Panc1 (cell line): Measurements from ENCODE around the gene SERPINB10. TPM values are rescaled to one million over a fixed set of nuclear protein-coding genes. Genes with fewer than 3 reads are reported as not detected.

Source experiments
- ATAC-seq: fragments of 200-7000 bp; cut with Tn5 transposase; 2 replicates; pipeline ENCODE4 v1.9.1; 2020; ENCODE audit warnings: mild to moderate bottlenecking, moderate library complexity
- BruUV-seq: library from RNA; stranded (reverse); fragments of 400-500 nt; replicated peaks from 2 replicates; lab custom pipeline; 2021; lab: Mats Ljungman, UMichigan
- CTCF ChIA-PET: fragments of 300-600 bp; sonication (Branson Sonifier 250); formaldehyde crosslinking; loops from one replicate; lab custom pipeline; 2022; ENCODE audit warnings: antibody characterized with exemption; lab: Charles Lee
- POLR2A ChIA-PET: fragments of 300-600 bp; sonication (Branson Sonifier 250); formaldehyde crosslinking; loops from one replicate; lab custom pipeline; 2022; ENCODE audit warnings: antibody characterized with exemption; lab: Charles Lee
- DNase-seq: peaks from one replicate; pipeline ENCODE4 v3.0.0-alpha.2; 2010; ENCODE audit warnings: low read depth, low spot score
- H3K27ac ChIP-seq: 2 replicates; pipeline ENCODE4 v1.5.1; 2011; ENCODE audit warnings: mild to moderate bottlenecking, low read length, inconsistent platforms
- H3K27me3 ChIP-seq: fragments of 200-500 bp; sonication (Bioruptor generic); 2 replicates; pipeline ENCODE4 v1.6.0; 2014; ENCODE audit warnings: low read length, inconsistent platforms; ENCODE audit not compliant: control insufficient read depth, insufficient read depth
- H3K36me3 ChIP-seq: fragments of 200-500 bp; sonication (Bioruptor generic); 2 replicates; pipeline ENCODE4 v1.5.1; 2014; ENCODE audit warnings: inconsistent platforms, mild to moderate bottlenecking, low read length, moderate library complexity; ENCODE audit not compliant: control insufficient read depth, insufficient read depth
- H3K4me1 ChIP-seq: 2 replicates; pipeline ENCODE4 v1.5.1; 2011; ENCODE audit warnings: inconsistent platforms, mild to moderate bottlenecking, low read length, moderate library complexity; ENCODE audit not compliant: control insufficient read depth, insufficient read depth
- H3K4me3 ChIP-seq, 2 experiments: 2 replicates each; pipeline ENCODE4 v1.5.1; 2011 to 2012; ENCODE audit warnings: low read depth in 2 of 2, low read length in 2 of 2, mild to moderate bottlenecking in 2 of 2, inconsistent platforms in 1 of 2, moderate library complexity in 1 of 2
- H3K9me3 ChIP-seq: fragments of 200-500 bp; sonication (Bioruptor generic); 2 replicates; pipeline ENCODE4 v1.5.1; 2014; ENCODE audit warnings: low read depth, mild to moderate bottlenecking, inconsistent platforms, low read length, moderate library complexity; ENCODE audit not compliant: control insufficient read depth, insufficient read depth
- POLR2AphosphoS5 ChIP-seq: IDR thresholded peaks from 2 replicates; pipeline ENCODE4 v1.6.1; 2012; ENCODE audit warnings: mild to moderate bottlenecking, low read depth, low read length, moderate library complexity
- SIN3A ChIP-seq: IDR thresholded peaks from 2 replicates; pipeline ENCODE4 v1.6.1; 2012; ENCODE audit warnings: low read depth, mild to moderate bottlenecking, low read length, moderate library complexity, borderline replicate concordance; ENCODE audit not compliant: insufficient read depth
- TCF7L2 ChIP-seq: IDR thresholded peaks from 2 replicates; pipeline ENCODE4 v1.6.1; 2011; ENCODE audit warnings: mild to moderate bottlenecking, low read depth, low read length, inconsistent platforms
- in situ Hi-C: cut with HindIII; loops from 2 replicates; pipeline ENCODE4 v1.10.0; 2016; ENCODE audit warnings: low sequenced_read_pairs, low pct_unique_long_range_greater_than_20kb
- intact Hi-C: fragments of 100-400 bp; cut with micrococcal nuclease; formaldehyde crosslinking; loops from one replicate; pipeline ENCODE4 v1.10.0; 2022; ENCODE audit not compliant: unreplicated experiment
- total RNA-seq: library from RNA; stranded (reverse); gene quantifications from one replicate; pipeline ENCODE4 v1.2.1, GENCODE V29; 2021; ENCODE audit not compliant: unreplicated experiment
- TF ChIP-seq, protein P1 (sequence below): fragments of 450-650 bp; IDR thresholded peaks from 2 replicates; pipeline ENCODE4 v1.5.1; 2017; ENCODE audit warnings: mild to moderate bottlenecking
- TF ChIP-seq, protein P2 (sequence below), 2 experiments: IDR thresholded peaks; 2 replicates each; pipeline ENCODE4 v1.6.1; 2011 to 2012; ENCODE audit warnings: low read depth in 2 of 2, control low read depth in 1 of 2, low read length in 1 of 2, mild to moderate bottlenecking in 1 of 2, moderate library complexity in 1 of 2; ENCODE audit not compliant: insufficient read depth in 1 of 2

SERPINB10 gene
- total RNA-seq, 1 experiment from 2014 or later = not detected

DNA sequence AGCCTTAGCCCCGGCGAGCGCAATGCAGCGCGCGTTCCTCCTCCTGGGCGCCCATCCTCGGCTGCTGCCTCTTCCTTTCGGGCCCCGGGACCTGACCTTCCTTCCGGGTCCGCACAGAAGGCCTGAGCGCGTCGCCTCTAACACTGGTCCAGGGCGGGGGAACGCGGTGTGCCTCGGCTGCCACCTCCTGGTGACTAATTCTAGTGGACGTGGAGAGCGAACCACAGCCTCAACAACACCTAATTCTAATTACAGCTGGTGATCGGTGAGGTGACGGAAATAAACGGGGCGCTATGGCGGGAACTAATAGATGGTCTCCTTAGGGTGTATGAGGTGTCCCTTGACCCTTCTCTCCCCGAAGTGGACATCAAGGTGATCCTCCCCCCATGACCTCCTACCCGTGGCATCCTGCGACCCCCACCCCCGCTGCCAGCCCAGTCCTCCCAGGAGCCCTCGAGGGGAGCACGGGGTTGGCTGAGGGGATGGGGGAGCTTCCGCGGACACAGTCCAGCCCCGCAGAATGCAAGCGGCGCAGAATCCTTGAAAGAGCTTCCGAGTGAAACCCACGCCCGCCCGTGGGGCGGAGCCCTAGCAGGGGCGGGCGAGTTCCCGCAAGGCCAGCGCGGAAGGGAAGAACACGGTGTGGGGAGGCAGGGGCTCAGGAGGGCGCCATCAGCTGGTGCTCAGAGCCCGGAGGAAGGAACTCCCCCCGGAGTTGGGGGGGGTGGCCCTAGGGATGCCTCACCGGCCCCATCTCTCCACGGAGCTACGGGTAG lies 28.6 kb downstream of the SERPINB10 start:
- ChIA-PET CTCF (no interaction called here), POLR2A (no interaction called here)
- Histone ChIP-seq H3K27me3 (peaks cover 5% of the 10 kb centered on the region; the same call in 1 of the 2 replicates), H3K9me3 (no peaks in the 10 kb centered on the region), H3K36me3 (no peaks in the 10 kb centered on the region), H3K4me3 (peak overlapping the region; percentile 27 to 45), H3K27ac (no peak overlapping the region), H3K4me1 (no peaks in the 10 kb centered on the region; the same call in 1 of the 2 replicates)
- BruUV-seq = no TSS peak
- intact Hi-C loops = loop anchor here (1.0 kb wide), 1 partner anchor 45 kb away; no protein-coding TSS in a partner anchor
- DNase-seq (peak; percentile 22), ATAC-seq (peak; percentile 99)
- in situ Hi-C loops = no loop called here
- TF ChIP-seq, protein P1, sequence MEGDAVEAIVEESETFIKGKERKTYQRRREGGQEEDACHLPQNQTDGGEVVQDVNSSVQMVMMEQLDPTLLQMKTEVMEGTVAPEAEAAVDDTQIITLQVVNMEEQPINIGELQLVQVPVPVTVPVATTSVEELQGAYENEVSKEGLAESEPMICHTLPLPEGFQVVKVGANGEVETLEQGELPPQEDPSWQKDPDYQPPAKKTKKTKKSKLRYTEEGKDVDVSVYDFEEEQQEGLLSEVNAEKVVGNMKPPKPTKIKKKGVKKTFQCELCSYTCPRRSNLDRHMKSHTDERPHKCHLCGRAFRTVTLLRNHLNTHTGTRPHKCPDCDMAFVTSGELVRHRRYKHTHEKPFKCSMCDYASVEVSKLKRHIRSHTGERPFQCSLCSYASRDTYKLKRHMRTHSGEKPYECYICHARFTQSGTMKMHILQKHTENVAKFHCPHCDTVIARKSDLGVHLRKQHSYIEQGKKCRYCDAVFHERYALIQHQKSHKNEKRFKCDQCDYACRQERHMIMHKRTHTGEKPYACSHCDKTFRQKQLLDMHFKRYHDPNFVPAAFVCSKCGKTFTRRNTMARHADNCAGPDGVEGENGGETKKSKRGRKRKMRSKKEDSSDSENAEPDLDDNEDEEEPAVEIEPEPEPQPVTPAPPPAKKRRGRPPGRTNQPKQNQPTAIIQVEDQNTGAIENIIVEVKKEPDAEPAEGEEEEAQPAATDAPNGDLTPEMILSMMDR = peak; percentile 76
- TF ChIP-seq POLR2AphosphoS5 = no peak

DNA sequence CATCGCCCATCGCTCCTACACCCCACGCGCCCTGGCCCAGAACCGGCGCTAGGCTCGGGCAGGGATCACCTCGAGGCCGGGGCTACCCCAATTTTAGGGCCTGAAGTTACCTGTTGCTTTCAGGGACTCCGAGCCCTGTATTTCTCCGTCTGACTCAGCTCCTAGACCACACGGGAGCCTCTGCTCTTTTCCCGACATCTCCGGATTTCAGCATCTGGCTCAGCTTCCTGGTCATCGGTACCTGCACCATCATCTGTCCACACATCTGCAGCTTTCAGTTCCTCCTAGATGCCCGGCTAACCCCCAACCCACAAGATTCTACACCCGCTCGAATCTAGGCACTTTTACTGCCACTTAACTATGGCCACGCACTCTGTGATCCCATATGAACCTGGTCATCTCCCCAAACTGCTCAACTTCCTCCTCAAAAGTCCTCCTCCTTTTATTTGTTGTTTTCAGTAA lies 29.2 kb downstream of the SERPINB10 start:
- H3K4me1 ChIP-seq = no peaks in the 10 kb centered on the region; the same call in 1 of the 2 replicates
- BruUV-seq = no TSS peak
- POLR2A ChIA-PET = no interaction called here
- no peak overlapping the region for H3K27ac ChIP-seq
- no peak for ATAC-seq
- intact Hi-C loops = loop anchor here (1.0 kb wide), 1 partner anchor 46 kb away; no protein-coding TSS in a partner anchor
- no peaks in the 10 kb centered on the region for H3K9me3 ChIP-seq
- CTCF ChIA-PET = no interaction called here
- peak overlapping the region in 1 of 2 experiments; percentile 45; a peak in 2 of 4 replicates for H3K4me3 ChIP-seq
- TF ChIP-seq, protein P1 = no peak
- no peak for TF ChIP-seq TCF7L2
- TF ChIP-seq POLR2AphosphoS5 = no peak
- TF ChIP-seq, protein P2, sequence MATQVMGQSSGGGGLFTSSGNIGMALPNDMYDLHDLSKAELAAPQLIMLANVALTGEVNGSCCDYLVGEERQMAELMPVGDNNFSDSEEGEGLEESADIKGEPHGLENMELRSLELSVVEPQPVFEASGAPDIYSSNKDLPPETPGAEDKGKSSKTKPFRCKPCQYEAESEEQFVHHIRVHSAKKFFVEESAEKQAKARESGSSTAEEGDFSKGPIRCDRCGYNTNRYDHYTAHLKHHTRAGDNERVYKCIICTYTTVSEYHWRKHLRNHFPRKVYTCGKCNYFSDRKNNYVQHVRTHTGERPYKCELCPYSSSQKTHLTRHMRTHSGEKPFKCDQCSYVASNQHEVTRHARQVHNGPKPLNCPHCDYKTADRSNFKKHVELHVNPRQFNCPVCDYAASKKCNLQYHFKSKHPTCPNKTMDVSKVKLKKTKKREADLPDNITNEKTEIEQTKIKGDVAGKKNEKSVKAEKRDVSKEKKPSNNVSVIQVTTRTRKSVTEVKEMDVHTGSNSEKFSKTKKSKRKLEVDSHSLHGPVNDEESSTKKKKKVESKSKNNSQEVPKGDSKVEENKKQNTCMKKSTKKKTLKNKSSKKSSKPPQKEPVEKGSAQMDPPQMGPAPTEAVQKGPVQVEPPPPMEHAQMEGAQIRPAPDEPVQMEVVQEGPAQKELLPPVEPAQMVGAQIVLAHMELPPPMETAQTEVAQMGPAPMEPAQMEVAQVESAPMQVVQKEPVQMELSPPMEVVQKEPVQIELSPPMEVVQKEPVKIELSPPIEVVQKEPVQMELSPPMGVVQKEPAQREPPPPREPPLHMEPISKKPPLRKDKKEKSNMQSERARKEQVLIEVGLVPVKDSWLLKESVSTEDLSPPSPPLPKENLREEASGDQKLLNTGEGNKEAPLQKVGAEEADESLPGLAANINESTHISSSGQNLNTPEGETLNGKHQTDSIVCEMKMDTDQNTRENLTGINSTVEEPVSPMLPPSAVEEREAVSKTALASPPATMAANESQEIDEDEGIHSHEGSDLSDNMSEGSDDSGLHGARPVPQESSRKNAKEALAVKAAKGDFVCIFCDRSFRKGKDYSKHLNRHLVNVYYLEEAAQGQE (IDR thresholded peaks at IDR 0.05; ENCODE audit: insufficient read depth in 1 of 2, low read depth in 2 of 2, low read length in 1 of 2) = no peak
- TF ChIP-seq SIN3A = no peak
- no peak for DNase-seq
- in situ Hi-C loops = no loop called here
- no peaks in the 10 kb centered on the region for H3K36me3 ChIP-seq
- H3K27me3 ChIP-seq = peaks cover 5% of the 10 kb centered on the region; the same call in 1 of the 2 replicates
